GM19193 (cell line): ENCODE data around the gene KRT1.

Source experiments
- POLR2A ChIP-seq: IDR thresholded peaks from 4 replicates; pipeline ENCODE4 v1.6.1; 2011; ENCODE audit not compliant: insufficient read depth, insufficient read length; ENCODE audit errors: extremely low read depth

The KRT1 gene

DNA sequence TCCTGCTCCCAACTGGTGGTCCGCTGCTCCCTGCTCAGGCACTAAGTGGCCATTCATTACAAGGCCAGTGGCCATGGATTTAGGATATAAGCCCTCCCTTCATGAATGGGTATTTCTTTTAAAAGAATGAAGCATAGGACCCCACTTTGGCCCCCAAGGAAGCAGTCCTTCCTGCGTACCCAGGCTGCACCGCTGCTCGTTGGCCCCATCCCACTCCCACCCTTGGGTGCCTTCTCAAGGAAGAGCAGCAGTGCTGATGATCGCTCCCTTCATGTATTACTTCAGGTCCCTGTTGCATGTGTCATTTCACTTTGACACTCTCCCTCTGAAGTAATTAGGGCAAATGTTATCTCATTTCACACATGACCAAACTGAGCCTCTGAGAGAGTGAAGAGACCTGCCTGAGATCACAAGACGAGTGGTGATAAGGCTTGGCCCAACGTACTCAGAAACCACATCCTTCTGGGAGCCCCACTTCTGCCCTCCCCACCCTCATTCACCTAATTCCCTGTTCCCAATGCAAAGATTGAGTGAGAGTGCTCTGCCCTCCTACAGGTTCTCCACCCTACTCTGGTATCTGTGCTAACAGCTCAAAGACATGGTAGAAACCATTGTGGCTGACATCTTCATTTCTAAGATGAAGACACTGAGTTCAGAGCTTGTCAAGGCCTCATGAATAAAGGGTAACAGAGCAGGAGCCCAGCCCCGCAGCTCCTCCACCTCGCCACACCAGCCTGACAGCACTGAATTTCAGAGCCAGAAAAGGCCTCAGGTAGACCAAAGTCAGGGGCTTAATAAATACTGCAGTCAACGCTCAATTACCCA lies 17.9 kb downstream of the KRT1 start:
- no peak for TF ChIP-seq POLR2A

DNA sequence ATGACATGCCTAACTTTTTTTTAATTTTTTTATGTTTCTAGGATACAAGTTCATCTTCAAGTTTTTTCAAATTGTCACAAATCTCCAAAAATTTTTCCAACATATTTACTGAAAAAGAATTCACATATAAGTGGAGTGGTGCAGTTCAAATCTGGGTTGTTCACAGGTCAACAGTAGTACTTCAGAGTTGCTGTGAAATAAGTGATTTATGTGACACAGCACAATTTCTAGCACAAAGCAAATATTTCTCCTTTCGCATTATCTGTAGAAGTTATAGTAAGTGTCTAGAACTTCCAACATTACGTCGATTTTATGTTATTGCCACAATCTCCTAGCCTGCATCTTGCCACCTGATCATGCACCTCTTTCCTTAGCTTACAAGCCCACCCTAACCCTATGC lies 18.5 kb downstream of the KRT1 start:
- TF ChIP-seq POLR2A, result no peak

DNA sequence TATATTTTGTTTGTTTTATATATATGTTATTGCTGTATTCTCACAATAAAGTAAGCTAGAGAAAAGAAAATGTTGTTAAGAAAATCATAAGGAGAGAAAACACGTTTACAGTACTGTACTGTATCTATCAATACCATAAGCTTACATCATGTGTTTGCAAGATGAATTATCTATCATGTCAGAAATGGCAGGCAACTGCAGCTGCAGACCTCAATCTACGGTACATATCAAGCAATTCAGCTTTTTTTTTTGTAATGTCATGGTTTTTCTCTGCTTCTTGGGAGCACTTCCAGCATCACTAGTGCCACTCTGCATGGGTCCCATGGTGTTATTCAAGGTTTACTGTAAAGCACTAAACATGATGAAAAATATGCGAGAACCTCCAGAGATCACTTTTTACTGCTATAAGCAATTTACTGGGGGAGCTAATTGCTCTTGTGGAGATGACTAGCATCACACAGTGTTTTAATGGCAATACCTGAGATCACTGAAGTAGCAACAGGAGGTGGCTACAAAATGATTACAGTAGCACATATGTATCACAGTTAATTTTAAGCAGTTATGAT lies 19.2 kb downstream of the KRT1 start:
- TF ChIP-seq POLR2A, result no peak

DNA sequence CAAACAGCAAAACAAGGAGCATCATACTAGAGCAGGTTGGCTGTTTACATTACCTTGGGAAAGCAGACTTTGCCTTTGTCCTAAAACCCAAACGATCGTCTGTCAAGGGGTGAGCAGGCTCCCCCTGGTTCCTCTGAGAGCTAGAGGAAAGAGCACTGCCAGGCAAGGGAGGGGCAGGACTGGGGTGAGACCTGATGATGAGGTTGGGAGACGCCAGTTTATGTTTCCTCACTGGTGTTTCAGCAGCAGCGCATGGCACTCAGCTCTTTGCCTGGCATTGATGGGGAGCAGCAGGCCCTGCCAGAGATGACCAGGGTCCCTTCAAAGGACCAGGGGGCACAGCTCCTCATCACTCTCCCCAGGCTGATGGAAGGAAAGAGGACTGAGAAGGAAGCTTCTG lies 20.3 kb downstream of the KRT1 start:
- no peak for TF ChIP-seq POLR2A

DNA sequence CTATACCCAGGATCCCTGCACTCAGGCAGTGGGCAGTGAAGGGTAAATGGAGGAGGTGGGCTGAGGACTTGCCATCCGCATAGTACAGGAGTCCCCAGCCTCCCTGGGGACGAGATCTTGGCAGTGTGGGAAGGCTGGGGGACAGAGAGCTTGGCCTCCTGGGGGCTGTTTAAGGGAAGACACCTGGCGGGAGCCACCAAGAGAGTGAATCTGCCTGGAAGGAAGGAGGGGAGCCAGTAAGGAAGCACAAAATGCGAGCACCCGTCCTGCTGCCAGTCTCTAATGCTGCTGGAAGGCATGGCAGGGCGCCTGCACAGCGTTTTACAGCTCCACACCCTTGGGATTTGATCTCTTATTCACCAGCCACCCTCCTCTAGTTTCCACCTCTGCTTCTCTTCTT lies 20.8 kb downstream of the KRT1 start:
- no peak for TF ChIP-seq POLR2A

DNA sequence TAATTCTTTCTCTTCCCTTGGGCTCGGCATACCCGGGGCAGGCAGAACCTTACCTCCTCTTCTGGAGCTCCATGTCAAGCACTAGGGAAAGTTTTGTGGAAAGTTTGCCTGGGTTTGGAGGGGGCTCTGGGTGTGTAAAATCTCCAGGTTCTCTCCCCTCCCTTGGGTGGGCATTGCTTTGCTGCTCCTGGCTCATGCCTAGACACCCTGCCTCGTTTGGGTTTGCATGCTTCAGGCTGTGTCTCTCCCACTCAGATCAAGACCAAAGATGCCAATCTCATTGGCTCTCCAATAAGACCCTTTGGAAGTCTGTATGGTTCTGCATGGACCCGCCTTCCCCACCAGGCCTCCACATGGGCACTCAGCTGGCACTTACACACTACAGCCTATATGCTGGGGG lies 22.0 kb downstream of the KRT1 start:
- no peak for TF ChIP-seq POLR2A

DNA sequence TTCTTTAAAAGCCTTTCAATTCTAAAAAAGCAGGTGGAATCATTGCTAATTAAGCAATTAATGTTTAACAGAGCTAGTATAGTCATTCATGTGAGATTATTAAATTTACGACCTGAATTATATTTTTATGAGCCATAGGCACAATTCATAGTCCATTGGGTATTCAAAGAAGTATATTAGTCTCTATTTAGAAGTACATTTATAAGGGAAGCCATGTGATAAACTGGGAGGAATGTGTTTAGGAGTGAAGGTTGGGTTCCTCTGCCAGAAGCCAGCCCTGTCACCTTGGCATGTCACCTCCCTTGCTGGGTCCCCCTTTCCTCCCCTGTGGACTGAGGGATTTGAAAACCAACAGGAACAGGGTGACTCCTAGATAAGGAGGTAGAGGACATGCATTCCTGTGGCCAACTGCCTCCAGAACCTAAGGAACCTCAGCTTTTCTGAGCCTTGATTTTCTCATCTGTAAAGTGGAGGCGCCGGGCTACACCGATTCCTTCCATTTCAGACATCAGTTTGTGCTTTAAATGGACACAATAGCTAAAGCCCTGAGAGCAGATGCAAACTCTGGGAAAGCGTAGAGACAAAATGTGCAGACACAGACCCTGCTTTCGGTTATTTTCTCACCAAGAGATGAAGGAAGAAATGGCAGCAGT lies 22.8 kb downstream of the KRT1 start:
- TF ChIP-seq POLR2A, result no peak

DNA sequence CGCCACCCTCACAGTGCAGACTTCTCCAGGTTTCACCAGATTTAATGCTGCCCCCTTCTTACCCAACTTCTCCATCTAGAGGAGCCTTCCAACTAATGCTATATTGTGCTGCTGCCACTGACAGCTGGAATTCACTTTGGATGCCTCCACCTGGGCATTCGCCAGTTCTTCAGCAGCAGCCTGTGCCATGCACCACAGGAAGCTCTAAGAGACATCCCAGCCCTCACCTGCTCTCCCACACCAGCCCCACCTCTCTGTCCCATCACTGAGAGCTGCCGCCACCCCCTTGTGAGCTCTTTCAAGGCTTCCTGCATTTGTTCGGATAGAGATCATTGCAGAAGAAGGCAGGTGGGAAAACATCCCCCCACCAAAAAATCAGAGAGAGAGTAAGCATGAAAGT lies 23.6 kb downstream of the KRT1 start:
- no peak for TF ChIP-seq POLR2A

DNA sequence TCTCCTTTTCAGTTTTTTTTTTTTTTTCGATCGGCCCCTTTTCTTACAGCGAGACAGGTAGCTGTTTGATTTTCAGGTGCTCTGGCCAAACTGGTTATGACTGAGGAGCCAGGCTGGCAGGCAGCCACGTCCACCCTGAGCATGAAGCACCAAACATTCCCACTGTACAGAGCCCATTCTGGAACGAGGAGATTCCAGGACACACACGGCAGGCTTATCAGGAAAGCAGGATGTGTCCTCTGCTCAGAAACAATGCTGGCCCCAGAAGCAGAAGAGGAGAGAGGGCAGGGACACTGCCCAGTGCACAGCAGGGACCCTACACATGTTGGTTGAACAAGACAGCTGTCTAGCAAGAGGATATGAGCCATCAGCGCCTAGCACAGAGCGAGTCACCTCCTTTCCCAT lies 24.5 kb downstream of the KRT1 start:
- TF ChIP-seq POLR2A, result no peak

DNA sequence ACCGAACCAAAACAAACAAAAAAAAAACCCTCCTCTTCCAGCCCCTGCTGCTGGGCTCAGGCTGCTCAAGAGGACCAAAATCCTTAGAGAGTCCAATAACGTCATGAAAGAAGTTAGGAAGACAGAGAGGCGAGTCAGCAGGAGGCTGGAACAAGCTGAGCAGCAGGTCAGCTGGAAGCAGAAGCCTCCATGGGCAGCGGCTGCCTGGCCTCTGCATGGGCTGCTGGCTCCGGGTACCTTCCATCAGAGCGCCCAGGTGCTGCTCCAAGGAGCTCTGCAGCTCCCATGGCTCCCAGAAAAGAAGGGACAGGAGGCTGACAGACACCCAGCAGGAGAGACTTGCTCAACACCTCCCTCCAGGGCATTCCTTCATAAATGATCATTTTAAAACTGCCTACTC lies 25.0 kb downstream of the KRT1 start:
- no peak for TF ChIP-seq POLR2A

DNA sequence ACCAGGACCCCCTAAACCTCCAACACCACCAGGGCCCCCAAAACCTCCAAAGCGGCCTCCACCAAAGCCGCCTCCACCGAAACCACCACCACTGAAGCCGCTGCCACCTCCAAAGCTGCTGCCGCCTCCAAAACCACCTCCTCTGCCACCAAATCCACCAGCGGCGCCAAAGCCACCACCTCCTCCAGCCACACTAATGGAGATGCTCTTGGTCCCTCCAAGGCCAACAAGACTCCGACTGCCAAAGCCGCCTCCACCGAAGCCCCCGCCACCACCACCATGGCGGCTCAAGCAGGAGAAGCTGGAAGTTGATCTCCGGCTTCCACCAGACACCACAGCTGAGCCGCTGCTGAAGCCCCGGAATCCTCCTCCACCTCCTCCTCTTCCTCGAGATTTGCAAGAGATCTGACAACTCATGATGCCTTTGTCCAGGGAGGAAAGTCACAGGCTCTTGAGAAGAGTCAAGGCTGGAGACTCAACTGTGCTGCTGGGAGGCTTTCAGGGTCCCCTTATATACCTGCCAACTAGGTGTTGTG lies 28.4 kb downstream of the KRT1 start, which contains the start of gene KRT2:
Gene KRT2, minus strand, starts transcription at position 486 of the 536 bp plus-strand sequence. Its CDS starts 69 bp downstream, at position 417.
- TF ChIP-seq POLR2A, result no peak

DNA sequence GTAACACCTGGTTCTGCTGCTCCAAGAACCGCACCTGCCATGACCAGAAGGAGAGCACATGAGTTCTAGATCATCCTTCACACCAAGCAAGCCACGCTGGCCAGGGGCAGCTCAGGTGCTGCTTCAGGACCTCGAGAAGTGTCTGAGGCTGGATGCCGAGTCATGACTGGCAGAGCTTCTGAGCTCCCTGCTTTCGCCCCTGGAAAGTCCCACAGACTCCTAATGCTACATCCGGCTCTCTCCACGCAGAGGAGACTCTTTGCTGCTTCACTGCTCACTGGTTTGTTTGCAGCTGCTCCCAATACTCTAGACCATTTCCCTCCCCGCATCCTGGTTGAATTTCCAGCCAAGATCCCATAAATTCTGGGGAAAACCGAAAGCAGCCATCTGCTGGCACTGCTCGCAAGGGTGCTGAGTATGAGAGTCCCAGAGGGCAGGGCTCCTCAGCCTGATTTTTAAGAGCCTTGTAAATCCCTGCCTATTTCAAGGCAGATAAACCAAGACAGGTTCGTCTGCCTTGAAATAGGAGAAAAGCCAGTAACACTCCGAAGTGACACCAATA lies 29.6 kb downstream of the KRT1 start:
- no peak for TF ChIP-seq POLR2A

DNA sequence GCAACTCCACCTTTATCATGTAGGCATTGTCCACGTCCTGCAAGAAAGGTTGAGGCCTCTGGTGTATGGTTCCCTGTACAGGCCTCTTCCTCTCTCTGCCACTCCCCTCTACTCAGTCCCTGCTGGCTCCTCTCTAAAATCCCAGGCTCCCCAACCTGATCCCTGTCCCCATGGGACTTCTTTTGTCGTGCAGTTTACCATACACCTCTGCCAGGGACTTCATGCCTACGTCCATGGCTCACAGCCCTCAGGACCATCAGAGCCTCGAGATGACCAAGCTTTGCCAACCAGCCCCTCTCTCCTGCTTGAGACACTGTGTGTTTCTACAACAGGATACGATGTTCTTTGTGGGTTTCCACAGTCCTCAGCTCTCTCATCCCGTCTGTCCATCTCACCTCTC lies 31.1 kb downstream of the KRT1 start:
- no peak for TF ChIP-seq POLR2A

DNA sequence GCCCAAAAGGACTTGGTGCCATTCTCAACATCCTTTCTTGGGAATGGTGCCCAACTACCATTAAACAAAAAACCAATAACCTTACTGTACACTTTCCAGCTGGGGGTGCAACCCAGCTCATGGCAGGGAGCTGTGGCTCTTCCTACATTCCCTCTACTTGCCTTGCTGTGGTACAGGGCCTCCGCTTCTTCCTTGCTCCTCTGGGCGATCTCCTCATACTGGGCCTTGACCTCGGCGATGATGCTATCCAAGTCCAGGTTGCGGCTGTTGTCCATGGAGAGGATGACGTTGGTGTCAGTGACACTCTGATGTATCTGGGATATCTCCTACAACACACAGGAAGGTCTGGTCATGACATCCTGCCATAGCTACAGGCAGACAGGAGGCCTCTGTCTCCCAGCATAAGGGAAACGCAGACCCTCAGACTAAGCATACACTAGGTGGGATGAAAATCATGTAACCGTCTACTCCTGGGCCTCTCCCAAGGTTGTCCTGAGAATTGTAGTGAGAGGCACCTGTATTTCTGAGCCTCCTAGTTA lies 32.1 kb downstream of the KRT1 start:
- no peak for TF ChIP-seq POLR2A

DNA sequence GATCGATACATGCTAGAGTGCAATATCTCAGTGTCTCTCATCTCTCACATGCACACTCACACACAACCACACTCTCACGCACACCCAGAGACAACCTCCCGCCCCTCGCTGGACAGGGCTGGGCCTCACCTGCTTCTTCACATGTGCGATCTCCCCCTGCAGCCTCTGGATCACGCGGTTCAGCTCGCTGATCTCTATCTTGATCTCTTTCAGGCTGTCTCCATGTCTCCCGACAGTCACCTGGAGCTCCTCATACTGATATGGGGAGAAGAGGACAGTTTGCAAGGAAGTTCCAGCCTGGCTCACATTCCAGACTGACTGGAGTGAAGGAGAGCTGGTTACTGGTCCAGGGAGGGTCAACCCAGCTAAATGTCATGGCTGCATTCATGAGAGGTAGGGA lies 32.6 kb downstream of the KRT1 start:
- TF ChIP-seq POLR2A, result no peak
